Activated T-cell treated with anti-CD3 and anti-CD28 coated beads for 24 hours (primary cell): Measurements from ENCODE around the gene TOMM20.

ENCODE experiments used
- DNase-seq: peaks from one replicate; pipeline ENCODE4 v3.0.0-alpha.2; 2020; ENCODE audit warnings: low read depth

TOMM20 gene

GRCh38 chr1:235134171-235134570 is 5.5 kb upstream of the TOMM20 start:
- no peak for DNase-seq

GRCh38 chr1:235133086-235133485 is 4.4 kb upstream of the TOMM20 start:
- no peak for DNase-seq

GRCh38 chr1:235131961-235132360 is 3.3 kb upstream of the TOMM20 start:
- DNase-seq: no peak

GRCh38 chr1:235130766-235131270 is 2.2 kb upstream of the TOMM20 start:
- DNase-seq: no peak

GRCh38 chr1:235129774-235130570 is 1.3 kb upstream of the TOMM20 start:
- DNase-seq: no peak

GRCh38 chr1:235127732-235128455 is 743 bp downstream of the TOMM20 start:
- no peak for DNase-seq

GRCh38 chr1:235127203-235127602 is 1.4 kb downstream of the TOMM20 start:
- no peak for DNase-seq

GRCh38 chr1:235124665-235125064 is 4.0 kb downstream of the TOMM20 start:
- no peak for DNase-seq

GRCh38 chr1:235124111-235124510 is 4.5 kb downstream of the TOMM20 start:
- no peak for DNase-seq

GRCh38 chr1:235122348-235122747 is 6.3 kb downstream of the TOMM20 start:
- DNase-seq: no peak

GRCh38 chr1:235113183-235113917 is 15.3 kb downstream of the TOMM20 start:
- no peak for DNase-seq

- no peak for DNase-seq
Measured at GRCh38 chr1:235112297-235113182, 16.1 kb downstream of the TOMM20 start.

- DNase-seq: no peak
Measured at GRCh38 chr1:235111107-235111506, 17.5 kb downstream of the TOMM20 start.

GRCh38 chr1:235108876-235109275 is 19.8 kb downstream of the TOMM20 start:
- no peak for DNase-seq

GRCh38 chr1:235108185-235108593 is 20.4 kb downstream of the TOMM20 start:
- DNase-seq: no peak

GRCh38 chr1:235107368-235108184 is 21.1 kb downstream of the TOMM20 start:
- no peak for DNase-seq

- DNase-seq: no peak
Measured at GRCh38 chr1:235106457-235106856, 22.2 kb downstream of the TOMM20 start.

GRCh38 chr1:235105051-235106043 is 23.3 kb downstream of the TOMM20 start:
- no peak for DNase-seq

GRCh38 chr1:235102993-235103411 is 25.6 kb downstream of the TOMM20 start:
- DNase-seq: no peak

GRCh38 chr1:235102259-235102582 is 26.4 kb downstream of the TOMM20 start:
- no peak for DNase-seq
